ENCODE data around the gene AHDC1. TPM values are rescaled to one million over a fixed set of nuclear protein-coding genes. Genes with fewer than 3 reads are reported as not detected.

Gene AHDC1
- total and polyA plus RNA-seq, 2 of the 13 experiments (the other 11 are each of a cell fraction or from before 2014, with no cell fraction given), result 1.0 to 2.7 TPM

DNA sequence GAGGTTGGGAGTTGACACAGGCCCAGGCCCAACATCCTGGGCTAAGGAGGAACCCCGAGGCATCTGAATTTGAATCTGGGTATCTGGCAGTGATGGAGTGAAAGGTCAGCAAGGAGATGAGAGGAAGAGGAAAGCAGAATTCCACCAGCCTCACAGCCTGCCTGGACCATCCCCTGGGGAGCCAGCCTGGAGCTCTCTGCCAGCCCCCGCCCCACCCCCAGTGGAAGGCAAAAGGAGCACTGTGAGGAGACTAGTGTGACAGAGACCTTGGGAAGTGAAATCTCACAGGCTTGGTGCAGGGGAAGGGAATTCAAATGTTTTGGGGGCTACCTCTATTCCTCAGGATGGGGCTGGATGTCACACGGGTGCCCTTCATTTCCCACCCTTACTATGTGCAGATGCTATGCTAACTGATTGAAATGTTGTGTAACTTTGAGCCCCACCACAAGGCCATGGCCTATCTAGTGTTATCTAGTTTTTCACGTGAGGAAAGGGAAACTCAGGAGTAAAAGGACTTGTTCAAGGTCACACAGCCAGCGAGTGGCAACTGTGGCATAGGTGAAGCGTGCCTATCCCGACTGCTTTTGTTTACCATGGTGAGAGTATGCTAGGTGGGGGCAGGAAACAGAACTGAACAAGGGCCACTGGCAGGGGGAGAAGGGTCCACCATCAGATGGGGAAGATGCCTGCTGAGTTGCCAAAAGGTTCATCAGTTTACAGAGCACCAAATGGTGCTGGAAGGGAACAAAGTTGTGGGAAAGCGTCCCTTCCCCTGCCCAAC is 29.8 kb downstream of the AHDC1 start (continued):
- TF ChIP-seq NR2F6 (IDR thresholded peaks at IDR 0.05) (peak; percentile 71), NR2F6 (CRISPR knock-in tag; IDR thresholded peaks at IDR 0.05) (peak; percentile 78), ATF7-NPFF (CRISPR knock-in tag; IDR thresholded peaks at IDR 0.05; ENCODE audit: low read depth) (0 out of 2 replicates have a peak, but pooled peaks have one; percentile 63), EP300 (IDR thresholded peaks at IDR 0.05; ENCODE audit: low read depth in 2 of 2, low read length in 2 of 2) (peak in 1 of 2 experiments; percentile 73; a peak in 2 of 4 replicates), EP300 (CRISPR knock-in tag; IDR thresholded peaks at IDR 0.05; ENCODE audit: borderline replicate concordance) (peak; percentile 42; the same call in 1 of the 2 replicates), STAG1 (CRISPR knock-in tag; IDR thresholded peaks at IDR 0.05) (0 out of 2 replicates have a peak, but pooled peaks have one; percentile 11), ZBTB37 (CRISPR knock-in tag; IDR thresholded peaks at IDR 0.05) (peak; percentile 99), ZNF205 (CRISPR knock-in tag; IDR thresholded peaks at IDR 0.05) (peak; percentile 99), ZNF34 (CRISPR knock-in tag; IDR thresholded peaks at IDR 0.05; ENCODE audit: borderline replicate concordance) (peak; percentile 82; the same call in 1 of the 2 replicates), BHLHE40 (IDR thresholded peaks at IDR 0.05; ENCODE audit: low read length) (peak; percentile 94), THRA (CRISPR knock-in tag; IDR thresholded peaks at IDR 0.05; ENCODE audit: borderline replicate concordance) (peak; percentile 71; the same call in 1 of the 2 replicates), HNF4A (CRISPR knock-in tag; IDR thresholded peaks at IDR 0.05) (peak; percentile 82), ZNF335 (CRISPR knock-in tag; IDR thresholded peaks at IDR 0.05) (0 out of 2 replicates have a peak, but pooled peaks have one; percentile 26), RXRA (CRISPR knock-in tag; IDR thresholded peaks at IDR 0.05) (peak; percentile 87; the same call in 1 of the 2 replicates), SPEN (CRISPR knock-in tag; IDR thresholded peaks at IDR 0.05; ENCODE audit: low read depth) (peak; percentile 38; the same call in 1 of the 2 replicates), ZFX (CRISPR knock-in tag; IDR thresholded peaks at IDR 0.05; ENCODE audit: low read depth) (peak; percentile 33; the same call in 1 of the 2 replicates), HOXA5 (CRISPR knock-in tag; IDR thresholded peaks at IDR 0.05) (peak; percentile 39; the same call in 1 of the 2 replicates)
- TF ChIP-seq, protein P1, sequence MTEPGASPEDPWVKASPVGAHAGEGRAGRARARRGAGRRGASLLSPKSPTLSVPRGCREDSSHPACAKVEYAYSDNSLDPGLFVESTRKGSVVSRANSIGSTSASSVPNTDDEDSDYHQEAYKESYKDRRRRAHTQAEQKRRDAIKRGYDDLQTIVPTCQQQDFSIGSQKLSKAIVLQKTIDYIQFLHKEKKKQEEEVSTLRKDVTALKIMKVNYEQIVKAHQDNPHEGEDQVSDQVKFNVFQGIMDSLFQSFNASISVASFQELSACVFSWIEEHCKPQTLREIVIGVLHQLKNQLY (CRISPR knock-in tag; IDR thresholded peaks at IDR 0.05), result peak; percentile 78; the same call in 1 of the 2 replicates
- TF ChIP-seq, protein P2, sequence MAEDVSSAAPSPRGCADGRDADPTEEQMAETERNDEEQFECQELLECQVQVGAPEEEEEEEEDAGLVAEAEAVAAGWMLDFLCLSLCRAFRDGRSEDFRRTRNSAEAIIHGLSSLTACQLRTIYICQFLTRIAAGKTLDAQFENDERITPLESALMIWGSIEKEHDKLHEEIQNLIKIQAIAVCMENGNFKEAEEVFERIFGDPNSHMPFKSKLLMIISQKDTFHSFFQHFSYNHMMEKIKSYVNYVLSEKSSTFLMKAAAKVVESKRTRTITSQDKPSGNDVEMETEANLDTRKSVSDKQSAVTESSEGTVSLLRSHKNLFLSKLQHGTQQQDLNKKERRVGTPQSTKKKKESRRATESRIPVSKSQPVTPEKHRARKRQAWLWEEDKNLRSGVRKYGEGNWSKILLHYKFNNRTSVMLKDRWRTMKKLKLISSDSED (CRISPR knock-in tag; IDR thresholded peaks at IDR 0.05), result no peak
- TF ChIP-seq, protein P3, sequence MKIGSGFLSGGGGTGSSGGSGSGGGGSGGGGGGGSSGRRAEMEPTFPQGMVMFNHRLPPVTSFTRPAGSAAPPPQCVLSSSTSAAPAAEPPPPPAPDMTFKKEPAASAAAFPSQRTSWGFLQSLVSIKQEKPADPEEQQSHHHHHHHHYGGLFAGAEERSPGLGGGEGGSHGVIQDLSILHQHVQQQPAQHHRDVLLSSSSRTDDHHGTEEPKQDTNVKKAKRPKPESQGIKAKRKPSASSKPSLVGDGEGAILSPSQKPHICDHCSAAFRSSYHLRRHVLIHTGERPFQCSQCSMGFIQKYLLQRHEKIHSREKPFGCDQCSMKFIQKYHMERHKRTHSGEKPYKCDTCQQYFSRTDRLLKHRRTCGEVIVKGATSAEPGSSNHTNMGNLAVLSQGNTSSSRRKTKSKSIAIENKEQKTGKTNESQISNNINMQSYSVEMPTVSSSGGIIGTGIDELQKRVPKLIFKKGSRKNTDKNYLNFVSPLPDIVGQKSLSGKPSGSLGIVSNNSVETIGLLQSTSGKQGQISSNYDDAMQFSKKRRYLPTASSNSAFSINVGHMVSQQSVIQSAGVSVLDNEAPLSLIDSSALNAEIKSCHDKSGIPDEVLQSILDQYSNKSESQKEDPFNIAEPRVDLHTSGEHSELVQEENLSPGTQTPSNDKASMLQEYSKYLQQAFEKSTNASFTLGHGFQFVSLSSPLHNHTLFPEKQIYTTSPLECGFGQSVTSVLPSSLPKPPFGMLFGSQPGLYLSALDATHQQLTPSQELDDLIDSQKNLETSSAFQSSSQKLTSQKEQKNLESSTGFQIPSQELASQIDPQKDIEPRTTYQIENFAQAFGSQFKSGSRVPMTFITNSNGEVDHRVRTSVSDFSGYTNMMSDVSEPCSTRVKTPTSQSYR (CRISPR knock-in tag; IDR thresholded peaks at IDR 0.05; ENCODE audit: borderline replicate concordance), result peak; percentile 52; the same call in 1 of the 2 replicates
- TF ChIP-seq, protein P4, sequence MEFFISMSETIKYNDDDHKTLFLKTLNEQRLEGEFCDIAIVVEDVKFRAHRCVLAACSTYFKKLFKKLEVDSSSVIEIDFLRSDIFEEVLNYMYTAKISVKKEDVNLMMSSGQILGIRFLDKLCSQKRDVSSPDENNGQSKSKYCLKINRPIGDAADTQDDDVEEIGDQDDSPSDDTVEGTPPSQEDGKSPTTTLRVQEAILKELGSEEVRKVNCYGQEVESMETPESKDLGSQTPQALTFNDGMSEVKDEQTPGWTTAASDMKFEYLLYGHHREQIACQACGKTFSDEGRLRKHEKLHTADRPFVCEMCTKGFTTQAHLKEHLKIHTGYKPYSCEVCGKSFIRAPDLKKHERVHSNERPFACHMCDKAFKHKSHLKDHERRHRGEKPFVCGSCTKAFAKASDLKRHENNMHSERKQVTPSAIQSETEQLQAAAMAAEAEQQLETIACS (CRISPR knock-in tag; IDR thresholded peaks at IDR 0.05), result no peak

All from HepG2 (cell line).